Adipocyte (in vitro differentiated cells): ENCODE measurements around the gene IDI2.
A peak's percentile ranks its signal among the peaks of the same experiment; 100 is the strongest.

ENCODE experiments used
- DNase-seq: peaks from one replicate; pipeline ENCODE4 v3.0.0-alpha.2; 2015; ENCODE audit warnings: low read depth
- H3K27me3 ChIP-seq: replicated peaks from 2 replicates; pipeline ENCODE4 v1.7.0; 2013; ENCODE audit warnings: mild to moderate bottlenecking, low read length, moderate library complexity; ENCODE audit not compliant: control insufficient read depth, insufficient read depth
- H3K36me3 ChIP-seq: 2 replicates; pipeline ENCODE4 v1.7.0; 2013; ENCODE audit warnings: low read length, mild to moderate bottlenecking, moderate library complexity; ENCODE audit not compliant: control insufficient read depth, insufficient read depth, severe bottlenecking
- H3K4me1 ChIP-seq: 2 replicates; pipeline ENCODE4 v1.7.0; 2013; ENCODE audit warnings: mild to moderate bottlenecking, low read length, moderate library complexity; ENCODE audit not compliant: control insufficient read depth, insufficient read depth
- H3K4me3 ChIP-seq: 2 replicates; pipeline ENCODE4 v1.7.0; 2013; ENCODE audit warnings: mild to moderate bottlenecking, low read length, moderate library complexity
- H3K9ac ChIP-seq: 2 replicates; pipeline ENCODE4 v1.7.0; 2013; ENCODE audit warnings: mild to moderate bottlenecking, low read length, moderate library complexity
- H3K9me3 ChIP-seq: 2 replicates; pipeline ENCODE4 v1.7.0; 2013; ENCODE audit warnings: mild to moderate bottlenecking, low read length, moderate library complexity; ENCODE audit not compliant: control insufficient read depth

IDI2 gene

DNA sequence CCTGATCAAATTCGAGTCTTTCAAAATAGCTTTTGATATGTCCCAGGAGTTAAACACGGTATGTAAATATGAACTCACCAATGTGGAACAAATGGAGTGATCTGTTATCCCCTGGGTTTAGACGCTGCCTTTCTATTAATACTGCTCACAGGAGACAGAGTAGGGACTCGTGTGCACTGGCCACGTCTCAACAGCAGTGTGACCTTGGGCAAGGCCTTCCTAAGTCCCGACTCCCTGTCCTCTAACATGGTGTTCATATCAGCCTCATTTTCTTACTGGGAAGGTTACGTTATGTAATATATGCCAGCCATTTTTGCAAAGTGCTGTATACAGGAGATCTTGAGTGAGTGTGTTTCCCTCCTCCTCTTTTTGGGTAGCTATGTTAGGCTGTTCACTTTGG lies 32.4 kb upstream of the IDI2 start:
- H3K4me3 ChIP-seq, result peak overlapping the region; percentile 99
- no peak for DNase-seq
- peaks cover 11% of the 10 kb centered on the region for H3K36me3 ChIP-seq
- H3K9me3 ChIP-seq, result no peaks in the 10 kb centered on the region
- no peak overlapping the region for H3K9ac ChIP-seq
- peaks cover 26% of the 10 kb centered on the region for H3K4me1 ChIP-seq
- no peaks in the 10 kb centered on the region for H3K27me3 ChIP-seq

DNA sequence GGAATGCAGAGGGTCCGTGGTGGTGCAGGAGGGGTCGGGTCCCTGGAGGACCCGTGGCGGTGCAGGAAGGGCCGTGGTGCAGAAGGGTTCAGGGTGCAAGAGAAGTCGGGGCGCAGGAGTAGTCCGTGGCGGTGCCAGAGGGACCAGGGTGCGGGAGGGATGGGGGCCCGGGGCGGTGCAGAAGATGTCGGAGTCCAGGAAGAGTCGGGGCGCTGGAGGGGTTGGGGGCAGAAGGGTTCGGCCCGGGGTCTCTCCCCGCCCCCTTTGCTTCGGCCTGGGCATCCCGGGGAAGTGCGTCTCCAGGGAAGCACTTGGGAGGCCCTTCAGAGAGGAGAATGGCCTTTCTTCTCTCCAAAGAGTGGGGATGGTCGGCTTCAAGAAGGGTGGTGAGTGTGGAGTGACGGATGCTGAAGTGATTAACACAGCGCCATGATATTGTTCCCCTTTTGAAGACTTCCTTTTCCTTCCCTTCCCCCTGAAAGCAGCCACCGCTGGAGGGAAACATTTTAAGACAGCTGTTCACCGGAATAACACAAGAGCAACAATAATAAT lies 31.5 kb upstream of the IDI2 start:
- peak overlapping the region; percentile 99 for H3K4me3 ChIP-seq
- no peaks in the 10 kb centered on the region for H3K9me3 ChIP-seq
- DNase-seq, result peak; percentile 35
- H3K36me3 ChIP-seq, result peaks cover 17% of the 10 kb centered on the region
- H3K27me3 ChIP-seq, result no peaks in the 10 kb centered on the region
- peak overlapping the region; percentile 99 for H3K9ac ChIP-seq
- peaks cover 26% of the 10 kb centered on the region for H3K4me1 ChIP-seq

DNA sequence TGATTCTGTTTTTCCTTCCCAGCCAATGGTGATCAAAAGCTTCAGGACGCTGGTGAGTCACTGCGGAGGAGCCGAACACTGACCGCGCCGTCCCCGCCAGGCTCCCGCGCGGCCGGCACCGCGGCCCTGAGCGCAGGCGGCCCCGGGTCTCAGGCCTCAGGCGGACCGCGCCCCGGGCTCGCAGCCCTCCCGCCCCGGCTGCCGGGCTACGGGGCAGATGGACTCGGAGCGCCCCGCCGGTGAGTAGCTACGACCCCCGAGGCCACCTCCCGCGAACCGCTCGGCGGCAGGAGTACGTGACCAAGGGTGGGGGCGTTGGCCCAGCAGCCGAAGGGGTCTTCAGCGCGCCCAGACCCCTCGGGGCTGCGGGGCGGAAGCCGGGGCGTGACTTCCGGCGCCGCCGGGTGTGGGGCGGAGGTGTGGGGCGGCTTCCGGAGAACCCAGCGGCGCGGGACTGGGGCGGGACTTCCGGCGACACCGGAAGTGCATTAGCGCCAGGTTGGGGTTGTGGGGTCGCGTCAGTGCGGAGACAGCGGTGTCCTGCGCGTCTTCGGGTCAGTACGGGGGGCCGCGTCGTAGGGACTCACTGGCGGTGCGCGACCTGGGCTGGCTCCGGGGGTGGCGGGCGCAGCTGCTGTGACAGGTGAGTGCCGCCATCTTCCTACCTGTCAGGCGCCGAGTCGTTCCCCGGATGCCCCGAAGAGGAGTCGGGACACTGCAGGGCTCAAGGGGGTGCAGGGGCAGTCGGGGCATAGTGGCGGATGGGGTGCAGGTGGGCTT lies 30.9 kb upstream of the IDI2 start, which contains the start of gene WDR37:
WDR37 (plus strand) TSS at position 60 of the 780 bp plus-strand sequence. CDS start 15,771 bp downstream, outside the sequence.
- H3K9ac ChIP-seq, result peak within 1 kb of the TSS; percentile 99
- H3K4me3 ChIP-seq, result peak within 1 kb of the TSS; percentile 99
- peaks cover 20% of the 10 kb centered on the region for H3K36me3 ChIP-seq
- no peaks in the 10 kb centered on the region for H3K9me3 ChIP-seq
- H3K27me3 ChIP-seq, result no peaks in the 10 kb centered on the region
- peaks cover 27% of the 10 kb centered on the region for H3K4me1 ChIP-seq
- peak; percentile 93 for DNase-seq

DNA sequence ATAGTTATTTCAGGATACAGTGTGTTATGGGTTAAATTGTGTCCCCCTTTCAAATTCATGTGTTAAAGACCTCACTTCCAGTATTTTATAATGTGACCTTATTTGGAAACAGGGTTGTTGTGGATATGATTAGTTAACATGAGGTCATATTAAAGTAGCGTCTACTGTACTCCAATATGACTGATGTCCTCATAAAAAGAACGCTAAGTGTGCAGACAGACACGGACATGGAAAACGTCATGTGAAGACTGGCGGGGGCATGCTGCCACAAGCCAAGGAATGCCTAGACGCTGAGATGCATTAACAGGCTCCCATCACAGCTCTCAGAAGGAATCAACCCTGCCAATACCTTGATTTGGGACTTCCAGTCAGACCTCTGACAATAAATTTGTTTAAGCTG lies 29.0 kb upstream of the IDI2 start:
- H3K36me3 ChIP-seq, result peaks cover 26% of the 10 kb centered on the region
- H3K27me3 ChIP-seq, result no peaks in the 10 kb centered on the region
- peak overlapping the region; percentile 99 for H3K9ac ChIP-seq
- DNase-seq, result no peak
- H3K9me3 ChIP-seq, result no peaks in the 10 kb centered on the region
- H3K4me1 ChIP-seq, result peaks cover 42% of the 10 kb centered on the region
- H3K4me3 ChIP-seq, result peak overlapping the region; percentile 99

DNA sequence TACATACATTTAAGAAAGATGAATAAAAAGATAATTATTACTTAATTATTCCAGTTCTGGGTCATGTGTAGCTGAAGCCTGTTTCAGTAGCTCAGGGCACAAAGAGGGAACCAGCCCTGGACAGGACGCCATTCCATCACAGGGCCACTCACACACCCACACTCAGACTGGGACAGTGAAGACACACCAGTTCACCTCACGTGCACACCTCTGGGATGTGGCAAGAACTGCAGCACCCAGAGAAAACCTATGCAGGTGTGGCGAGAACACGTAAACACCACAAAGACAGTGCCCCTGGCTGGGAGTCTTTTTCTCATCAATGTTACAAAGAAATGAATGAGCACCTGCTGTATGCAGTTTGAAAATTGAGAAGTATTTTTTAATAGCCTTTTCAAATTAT lies 24.9 kb upstream of the IDI2 start:
- H3K4me3 ChIP-seq, result peak overlapping the region; percentile 99
- peaks cover 36% of the 10 kb centered on the region for H3K4me1 ChIP-seq
- peaks cover 22% of the 10 kb centered on the region for H3K36me3 ChIP-seq
- H3K9ac ChIP-seq, result peak overlapping the region; percentile 93
- no peaks in the 10 kb centered on the region for H3K9me3 ChIP-seq
- DNase-seq, result no peak
- H3K27me3 ChIP-seq, result no peaks in the 10 kb centered on the region

DNA sequence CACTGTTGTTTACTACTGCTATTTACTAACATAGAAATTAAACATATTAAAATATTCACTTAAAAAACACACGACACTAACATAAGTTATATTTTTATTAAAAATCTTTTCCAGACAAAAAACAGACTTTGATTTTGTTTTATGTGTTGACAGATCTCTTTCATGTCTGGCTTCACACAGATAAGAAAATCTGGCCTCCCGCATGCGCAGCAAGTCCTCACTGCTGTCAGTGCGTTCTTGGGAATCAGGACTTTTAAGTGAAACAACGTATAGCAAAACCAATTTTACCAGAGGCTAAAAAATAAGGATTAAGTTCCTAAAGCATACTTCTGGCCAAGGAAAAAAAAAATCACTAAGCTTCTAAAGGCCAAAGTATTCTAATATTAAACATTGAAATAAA lies 24.5 kb upstream of the IDI2 start:
- H3K4me3 ChIP-seq, result peak overlapping the region; percentile 99
- DNase-seq, result peak; percentile 55
- H3K27me3 ChIP-seq, result no peaks in the 10 kb centered on the region
- H3K36me3 ChIP-seq, result peaks cover 22% of the 10 kb centered on the region
- peak overlapping the region; percentile 93 for H3K9ac ChIP-seq
- no peaks in the 10 kb centered on the region for H3K9me3 ChIP-seq
- H3K4me1 ChIP-seq, result peaks cover 36% of the 10 kb centered on the region

DNA sequence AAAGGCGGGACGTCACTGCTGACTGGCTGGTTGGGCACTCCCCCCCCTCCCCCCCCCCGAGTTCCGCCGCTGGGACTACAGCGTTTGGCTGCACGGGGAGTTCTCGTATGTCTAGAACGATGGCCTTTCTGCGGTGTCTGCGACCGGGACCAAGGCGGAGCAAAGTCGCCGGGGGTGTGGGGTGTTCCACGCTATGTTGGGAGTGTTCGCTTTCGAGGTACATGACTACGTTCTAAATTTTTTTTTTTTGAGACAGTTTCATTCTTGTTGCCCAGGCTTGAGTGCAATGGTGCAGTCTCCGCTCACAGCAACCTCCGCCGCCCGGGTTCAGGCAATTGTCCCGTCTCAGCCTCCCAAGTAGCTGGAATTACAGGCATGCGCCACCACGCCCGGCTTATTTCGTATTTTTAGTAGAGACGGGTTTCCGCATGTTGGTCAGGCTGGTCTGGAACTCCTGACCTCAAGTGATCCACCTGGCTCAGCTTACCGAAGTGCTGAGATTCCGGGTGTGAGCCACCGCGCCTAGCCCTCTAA lies 23.8 kb upstream of the IDI2 start:
- Histone ChIP-seq H3K9ac (peak overlapping the region; percentile 93), H3K4me1 (peaks cover 36% of the 10 kb centered on the region), H3K4me3 (peak overlapping the region; percentile 99), H3K9me3 (no peaks in the 10 kb centered on the region), H3K36me3 (peaks cover 22% of the 10 kb centered on the region), H3K27me3 (no peaks in the 10 kb centered on the region)
- DNase-seq, result no peak

DNA sequence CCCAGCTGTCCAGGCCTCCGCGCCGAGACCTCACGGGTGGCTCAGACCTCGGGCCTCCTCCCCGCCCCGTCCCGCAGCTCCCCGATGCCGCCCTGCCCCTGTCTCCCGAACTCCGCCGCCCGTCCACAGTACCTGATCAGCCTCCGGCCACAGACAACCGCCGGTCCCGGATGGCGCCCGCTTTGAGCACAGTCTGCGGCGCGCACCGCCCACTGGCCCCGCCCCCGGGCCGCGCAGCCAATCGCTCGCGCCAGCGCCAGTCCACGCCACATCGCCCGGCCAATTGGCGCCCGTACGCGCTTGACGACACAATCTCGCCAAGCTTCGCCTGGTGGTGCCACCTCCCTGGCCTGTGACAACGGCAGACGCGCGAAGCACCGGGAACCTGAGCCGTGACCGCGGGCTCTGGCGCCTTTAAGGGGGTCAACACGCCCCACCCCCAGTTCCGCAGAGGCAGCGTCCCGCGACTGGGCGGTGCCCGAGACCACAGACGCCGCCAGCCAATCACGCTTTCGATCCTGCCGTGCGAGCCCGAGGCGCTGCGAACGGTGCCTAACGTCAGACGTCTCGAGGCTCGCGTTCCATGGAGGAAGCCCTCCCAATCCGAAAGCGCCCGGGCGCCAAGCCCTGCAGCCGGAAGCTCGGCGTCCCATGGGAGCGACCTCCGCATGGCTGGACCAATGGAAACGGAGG lies 23.2 kb upstream of the IDI2 start, which contains the start of gene IDI1:
IDI1 (minus strand) TSS at position 388 of the 693 bp plus-strand sequence; CDS start at position 272, 116 bp downstream.
- peak; percentile 99 for DNase-seq
- Histone ChIP-seq H3K4me3 (peak within 1 kb of the TSS; percentile 99), H3K36me3 (peaks cover 25% of the 10 kb centered on the region), H3K9me3 (no peaks in the 10 kb centered on the region), H3K4me1 (peaks cover 38% of the 10 kb centered on the region), H3K27me3 (no peaks in the 10 kb centered on the region), H3K9ac (peak within 1 kb of the TSS; percentile 93)

DNA sequence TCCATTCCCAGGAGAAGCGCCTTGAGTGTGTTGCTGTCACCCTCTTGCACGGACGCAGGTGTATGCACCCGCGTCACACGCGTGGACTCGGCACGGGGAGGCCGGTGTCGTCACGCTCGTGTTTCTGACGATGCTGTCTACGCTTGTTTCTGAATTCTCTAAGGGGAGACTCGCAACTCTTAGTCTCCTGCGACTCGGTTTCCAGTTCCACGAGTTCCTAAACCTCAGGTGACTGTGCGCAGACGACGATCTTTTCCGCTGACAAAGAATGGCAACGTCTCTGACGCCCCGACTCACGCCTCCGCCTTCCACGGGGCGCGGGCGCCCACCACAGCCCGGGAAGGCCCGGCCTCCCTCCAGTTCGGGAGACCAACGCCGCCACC lies 22.7 kb upstream of the IDI2 start:
- Histone ChIP-seq H3K9ac (peak overlapping the region; percentile 93), H3K9me3 (no peaks in the 10 kb centered on the region), H3K36me3 (peaks cover 27% of the 10 kb centered on the region), H3K27me3 (no peaks in the 10 kb centered on the region), H3K4me1 (peaks cover 43% of the 10 kb centered on the region), H3K4me3 (peak overlapping the region; percentile 99)
- DNase-seq, result peak; percentile 75

DNA sequence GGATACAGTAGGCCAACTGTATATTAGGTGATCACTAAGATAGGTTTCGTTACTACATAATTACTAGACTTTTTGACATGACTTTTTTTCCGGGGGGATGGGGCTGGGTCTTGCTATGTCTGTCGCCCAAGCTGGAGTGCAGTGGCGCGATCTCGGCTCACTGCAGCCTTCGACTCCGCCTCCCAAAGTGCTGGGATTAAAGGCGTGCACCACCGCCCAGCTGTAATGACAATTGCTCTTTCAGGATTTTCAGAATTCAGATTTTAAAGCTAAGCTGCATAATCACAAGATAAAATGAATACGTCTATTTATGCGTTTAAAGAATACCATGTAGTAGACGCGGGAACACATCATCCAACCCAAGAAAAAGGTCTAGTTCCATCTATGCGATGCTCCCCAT lies 22.3 kb upstream of the IDI2 start:
- Histone ChIP-seq H3K27me3 (no peaks in the 10 kb centered on the region), H3K36me3 (peaks cover 28% of the 10 kb centered on the region), H3K4me1 (peaks cover 47% of the 10 kb centered on the region), H3K4me3 (peak overlapping the region; percentile 99), H3K9me3 (no peaks in the 10 kb centered on the region), H3K9ac (peak overlapping the region; percentile 93)
- DNase-seq, result peak; percentile 52

DNA sequence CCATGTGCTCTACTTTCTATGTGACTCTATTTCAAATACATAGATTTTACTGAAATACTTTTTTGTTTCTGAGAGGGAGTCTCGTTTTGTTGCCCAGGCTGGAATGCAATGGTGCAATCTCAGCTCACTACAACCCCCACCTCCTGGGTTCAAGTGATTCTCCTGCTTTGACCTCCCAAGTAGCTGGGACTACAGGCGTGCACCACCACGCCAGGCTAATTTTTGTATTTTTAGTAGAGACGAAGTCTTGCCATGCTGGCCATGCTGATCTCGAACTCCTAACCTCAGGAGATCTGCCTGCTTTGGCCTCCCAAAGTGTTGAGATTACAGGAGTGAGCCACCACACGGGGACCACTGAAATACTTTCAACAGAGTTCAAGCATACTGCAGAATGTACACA lies 19.8 kb upstream of the IDI2 start:
- H3K9ac ChIP-seq, result peak overlapping the region; percentile 10
- H3K27me3 ChIP-seq, result no peaks in the 10 kb centered on the region
- no peaks in the 10 kb centered on the region for H3K9me3 ChIP-seq
- DNase-seq, result no peak
- peak overlapping the region; percentile 73 for H3K4me3 ChIP-seq
- H3K36me3 ChIP-seq, result peaks cover 38% of the 10 kb centered on the region
- peaks cover 35% of the 10 kb centered on the region for H3K4me1 ChIP-seq
